Amniotic stem cell (primary cell): Measurements from ENCODE around the gene DIP2B.

Experiments
- DNase-seq: peaks from one replicate; lab custom pipeline; 2025; lab: John Stamatoyannopoulos, UW

Gene DIP2B

DNA sequence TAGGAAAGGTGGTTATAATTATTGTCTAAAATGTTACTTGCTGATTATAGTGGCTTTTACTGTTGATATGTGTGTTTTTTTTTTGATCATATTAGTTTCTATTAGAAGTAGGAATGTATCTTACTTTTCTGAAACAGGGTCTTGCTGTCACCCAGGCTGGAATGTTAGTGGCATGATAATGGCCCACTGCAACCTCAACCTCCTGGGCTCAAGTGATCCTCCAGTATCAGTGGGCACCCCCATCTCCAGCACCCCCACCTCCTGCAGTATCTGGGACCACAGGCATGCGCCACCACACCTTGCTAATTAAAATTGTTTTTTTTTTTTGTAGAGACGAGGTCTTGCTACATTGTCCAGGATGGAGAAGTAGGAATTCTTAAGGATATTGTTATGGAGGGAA is 270.5 kb downstream of the DIP2B start:
- no peak for DNase-seq

GRCh38 chr12:50776749-50777728 is 272.3 kb downstream of the DIP2B start:
- DNase-seq = no peak

DNA sequence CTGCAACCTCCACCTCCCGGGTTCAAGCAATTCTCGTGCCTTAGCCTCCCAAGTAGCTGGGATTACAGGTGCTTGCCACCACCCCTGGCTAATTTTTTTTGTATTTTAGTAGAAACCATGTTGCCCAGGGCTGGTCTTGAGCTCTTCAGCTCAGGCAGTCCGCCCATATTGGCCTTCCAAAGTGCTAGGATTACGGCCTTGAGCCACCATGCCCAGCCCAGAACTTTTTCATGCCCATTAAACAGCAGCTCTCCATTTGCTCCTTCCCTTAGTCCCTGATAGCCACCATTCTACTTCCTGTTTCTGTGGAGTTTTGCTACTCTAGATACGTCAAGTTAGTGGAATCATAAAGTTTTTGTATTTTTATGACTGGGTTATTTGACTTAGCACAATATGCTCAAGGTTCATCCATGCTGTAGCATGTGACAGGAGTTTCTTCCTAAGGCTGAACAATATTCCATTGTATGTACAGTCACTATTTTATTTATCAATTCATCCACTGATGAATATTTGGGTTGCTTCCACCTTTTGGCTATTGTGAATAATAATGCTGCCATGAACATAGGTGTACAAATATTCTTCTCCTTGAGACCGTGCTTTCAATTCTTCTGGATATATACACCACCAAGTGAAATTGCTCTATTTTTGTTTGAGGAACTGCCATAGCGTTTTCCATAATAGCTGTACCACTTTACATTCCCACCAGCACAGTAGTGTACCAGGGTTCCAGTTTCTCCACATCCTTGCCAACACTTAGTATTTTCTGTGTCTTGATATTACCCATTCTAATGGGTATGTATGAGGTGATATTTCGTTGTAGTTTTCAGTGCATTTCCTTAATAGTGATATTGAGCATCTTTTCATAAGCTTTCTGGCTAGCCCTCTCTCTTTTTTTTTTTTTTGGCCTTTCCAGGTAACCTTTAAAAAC is 274.1 kb downstream of the DIP2B start:
- DNase-seq = no peak

GRCh38 chr12:50780013-50780412 is 275.2 kb downstream of the DIP2B start:
- no peak for DNase-seq

- no peak for DNase-seq
Measured at GRCh38 chr12:50784501-50784900, 279.7 kb downstream of the DIP2B start.

GRCh38 chr12:50785406-50786001 is 280.7 kb downstream of the DIP2B start:
- DNase-seq = no peak

- peak; percentile 68 for DNase-seq
Measured at GRCh38 chr12:50786498-50787231, 281.9 kb downstream of the DIP2B start.

- no peak for DNase-seq
Measured at GRCh38 chr12:50787618-50788017, 282.8 kb downstream of the DIP2B start.

DNA sequence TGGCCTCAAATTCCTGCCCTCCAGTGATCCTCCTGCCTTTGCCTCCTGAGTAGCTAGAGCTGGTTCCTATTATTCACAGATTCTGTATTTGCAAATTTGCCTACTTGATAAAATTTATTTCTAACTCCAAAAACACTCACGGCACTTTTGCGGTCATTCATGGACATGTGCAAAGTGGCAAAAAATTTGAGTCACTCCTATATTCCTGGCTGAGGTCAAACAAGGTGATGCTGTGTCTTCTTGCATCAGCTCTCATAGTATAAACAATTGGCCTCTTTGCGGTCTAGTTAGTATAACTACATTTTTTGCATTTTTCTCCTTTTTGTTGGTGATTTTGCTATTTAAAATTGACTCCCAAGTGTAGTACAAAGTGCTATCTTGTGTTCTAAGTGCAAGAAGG is 283.8 kb downstream of the DIP2B start:
- peak; percentile 77 for DNase-seq

GRCh38 chr12:50790081-50790480 is 285.3 kb downstream of the DIP2B start:
- DNase-seq = no peak
